A549 (cell line): ENCODE measurements around the gene ACAA1. TPM values are rescaled to one million over a fixed set of nuclear protein-coding genes. Genes with fewer than 3 reads are reported as not detected.
A peak's percentile ranks its signal among the peaks of the same experiment; 100 is the strongest.

Experiments
- ATAC-seq, 2 experiments: fragments of 200-7000 bp in 1 of 2; fragments of >200 bp in 1 of 2; cut with Nextera tagmentation in 1 of 2; cut with Tn5 transposase in 1 of 2; 3 replicates each; pipeline versions ENCODE4 v1.8.0 to v1.9.1; 2018 to 2020; ENCODE audit warnings: mild to moderate bottlenecking in 1 of 2, moderate library complexity in 1 of 2
- CTCF ChIA-PET: fragments of 300-600 bp; sonication (Branson Sonifier 250); formaldehyde crosslinking; extraction: SDS; loops from one replicate; lab custom pipeline; 2021; ENCODE audit warnings: antibody characterized with exemption, inconsistent platforms; lab: Yijun Ruan, JAX
- POLR2A ChIA-PET: fragments of 350-600 bp; formaldehyde crosslinking; extraction: SDS; loops from one replicate; lab custom pipeline; 2021; ENCODE audit warnings: antibody characterized with exemption, inconsistent platforms; lab: Yijun Ruan, JAX
- DNase-seq, 2 experiments: peaks; one replicate each; pipeline versions ENCODE4 v3.0.0 to v3.0.0-alpha.2; 2011 to 2016; ENCODE audit warnings: low read depth in 1 of 2, low spot score in 1 of 2
- FAIRE-seq: peaks from 2 replicates; lab custom pipeline; 2011; peaks lifted over from hg19 to GRCh38; lab: Jason Lieb, UNC
- H3K27ac ChIP-seq, 2 experiments: fragments of >200 bp; sonication (Bioruptor Twin); formaldehyde crosslinking; 3 replicates each; pipeline ENCODE4 v1.5.1; 2016 to 2017
- H3K4me1 ChIP-seq: fragments of >200 bp; sonication (Bioruptor Twin); formaldehyde crosslinking; 3 replicates; pipeline ENCODE4 v1.6.1; 2016
- H3K4me2 ChIP-seq: fragments of >200 bp; sonication (Bioruptor Twin); formaldehyde crosslinking; 3 replicates; pipeline ENCODE4 v1.6.1; 2016
- H3K4me3 ChIP-seq: fragments of >200 bp; sonication (Bioruptor Twin); formaldehyde crosslinking; 3 replicates; pipeline ENCODE4 v1.5.1; 2016
- H3K9me3 ChIP-seq: fragments of >200 bp; sonication (Bioruptor Twin); formaldehyde crosslinking; 3 replicates; pipeline ENCODE4 v1.6.1; 2016
- BCL3 ChIP-seq: fragments of >200 bp; sonication (Bioruptor Twin); formaldehyde crosslinking; IDR thresholded peaks from 3 replicates; pipeline ENCODE4 v1.6.1; 2016
- CBX2 ChIP-seq: fragments of 200-600 bp; sonication (generic); IDR thresholded peaks from 2 replicates; pipeline ENCODE4 v1.6.1; 2016; ENCODE audit warnings: low read depth, mild to moderate bottlenecking, borderline replicate concordance
- CHD2 ChIP-seq: fragments of 150-350 bp; IDR thresholded peaks from 2 replicates; pipeline ENCODE4 v1.6.1; 2014; ENCODE audit warnings: low read length; ENCODE audit not compliant: partially characterized antibody
- CHD4 ChIP-seq: fragments of 200-600 bp; sonication (generic); IDR thresholded peaks from 2 replicates; pipeline ENCODE4 v1.6.1; 2016; ENCODE audit warnings: antibody characterized with exemption, mild to moderate bottlenecking, borderline replicate concordance
- CTCF ChIP-seq: fragments of >200 bp; sonication (Bioruptor Twin); formaldehyde crosslinking; IDR thresholded peaks from 3 replicates; pipeline ENCODE4 v1.5.1; 2016
- EHMT2 ChIP-seq: fragments of 200-600 bp; sonication (generic); IDR thresholded peaks from 2 replicates; pipeline ENCODE4 v1.6.1; 2016; ENCODE audit warnings: antibody characterized with exemption, low read depth, mild to moderate bottlenecking, moderate library complexity
- EP300 ChIP-seq, 2 experiments: fragments of >200 bp; sonication (Bioruptor Twin); formaldehyde crosslinking; IDR thresholded peaks; 2 replicates in 1 of 2; 3 replicates in 1 of 2; pipeline ENCODE4 v1.6.1; 2016 to 2017
- FOSB ChIP-seq: fragments of 250-450 bp; sonication (Bioruptor Pico); IDR thresholded peaks from 2 replicates; pipeline ENCODE4 v1.5.0; 2020; ENCODE audit warnings: mild to moderate bottlenecking, moderate library complexity
- FOSL2 ChIP-seq, 2 experiments: fragments of 450-650 bp in 1 of 2; fragments of >200 bp in 1 of 2; sonication (Bioruptor Twin) in 1 of 2; formaldehyde crosslinking; IDR thresholded peaks; 2 replicates each; pipeline versions ENCODE4 v1.5.0 to v1.6.1; 2016 to 2020; ENCODE audit warnings: mild to moderate bottlenecking in 1 of 2, moderate library complexity in 1 of 2
- FOXS1 ChIP-seq: fragments of 250-450 bp; sonication (Bioruptor Pico); IDR thresholded peaks from 2 replicates; pipeline ENCODE4 v1.5.0; 2020; ENCODE audit warnings: mild to moderate bottlenecking, moderate library complexity
- HDAC2 ChIP-seq: fragments of 200-600 bp; sonication (generic); IDR thresholded peaks from 2 replicates; pipeline ENCODE4 v1.6.1; 2016
- HOXA7 ChIP-seq: fragments of 250-450 bp; sonication (Bioruptor Pico); IDR thresholded peaks from 2 replicates; pipeline ENCODE4 v1.5.0; 2020; ENCODE audit warnings: mild to moderate bottlenecking, moderate library complexity
- HOXB13 ChIP-seq: fragments of 250-450 bp; sonication (Bioruptor Pico); IDR thresholded peaks from 2 replicates; pipeline ENCODE4 v1.5.0; 2020; ENCODE audit warnings: low read depth, mild to moderate bottlenecking, moderate library complexity
- JUN ChIP-seq, 2 experiments: fragments of >200 bp; sonication (Bioruptor Twin); formaldehyde crosslinking; IDR thresholded peaks; 2 replicates in 1 of 2; 3 replicates in 1 of 2; pipeline ENCODE4 v1.6.1; 2016 to 2017
- KDM5A ChIP-seq: fragments of 200-600 bp; sonication (generic); IDR thresholded peaks from 2 replicates; pipeline ENCODE4 v1.6.1; 2016; ENCODE audit warnings: antibody characterized with exemption, mild to moderate bottlenecking
- MAFK ChIP-seq: fragments of 450-650 bp; IDR thresholded peaks from 2 replicates; pipeline ENCODE4 v1.6.1; 2014; ENCODE audit not compliant: partially characterized antibody
- MAX ChIP-seq: IDR thresholded peaks from 2 replicates; pipeline ENCODE4 v1.6.1; 2012
- MAZ ChIP-seq: fragments of 150-350 bp; IDR thresholded peaks from 2 replicates; pipeline ENCODE4 v1.6.1; 2014; ENCODE audit warnings: antibody characterized with exemption, low read depth, low read length, borderline replicate concordance
- NPAS2 ChIP-seq: fragments of 250-450 bp; sonication (Bioruptor Pico); IDR thresholded peaks from 2 replicates; pipeline ENCODE4 v1.8.0; 2022; ENCODE audit warnings: mild to moderate bottlenecking, moderate library complexity, borderline replicate concordance
- POLR2A ChIP-seq: IDR thresholded peaks from 2 replicates; pipeline ENCODE4 v1.6.1; 2012; ENCODE audit warnings: mild to moderate bottlenecking, low read length
- POLR2AphosphoS2 ChIP-seq: conservative IDR thresholded peaks from 2 replicates; pipeline ENCODE4 v1.6.1; 2012; ENCODE audit warnings: low read length, improper control_type of control experiment, inconsistent platforms
- REST ChIP-seq: fragments of 200-600 bp; sonication (generic); IDR thresholded peaks from 2 replicates; pipeline ENCODE4 v1.6.1; 2016; ENCODE audit warnings: antibody characterized with exemption, mild to moderate bottlenecking, moderate library complexity
- RFX5 ChIP-seq: fragments of 450-650 bp; IDR thresholded peaks from 2 replicates; pipeline ENCODE4 v1.7.1; 2014; ENCODE audit warnings: antibody characterized with exemption, mild to moderate bottlenecking, moderate library complexity
- SREBF2 ChIP-seq: fragments of 450-650 bp; IDR thresholded peaks from 2 replicates; pipeline ENCODE4 v1.6.1; 2014; ENCODE audit warnings: mild to moderate bottlenecking, moderate library complexity
- TP53 ChIP-seq: fragments of 250-450 bp; sonication (Bioruptor Pico); IDR thresholded peaks from 2 replicates; pipeline ENCODE4 v1.5.0; 2021; ENCODE audit warnings: mild to moderate bottlenecking, moderate library complexity
- USF2 ChIP-seq: fragments of 450-650 bp; IDR thresholded peaks from 2 replicates; pipeline ENCODE4 v1.6.1; 2014; ENCODE audit warnings: antibody characterized with exemption
- ZC3H11A ChIP-seq: fragments of 450-650 bp; IDR thresholded peaks from 2 replicates; pipeline ENCODE4 v1.6.1; 2014; ENCODE audit warnings: antibody characterized with exemption, mild to moderate bottlenecking
- ZFP36 ChIP-seq: fragments of 450-650 bp; IDR thresholded peaks from 2 replicates; pipeline ENCODE4 v1.6.1; 2014; ENCODE audit warnings: borderline replicate concordance; ENCODE audit not compliant: partially characterized antibody
- ZSCAN20 ChIP-seq: fragments of 250-450 bp; sonication (Bioruptor Pico); IDR thresholded peaks from 2 replicates; pipeline ENCODE4 v1.8.0; 2022; ENCODE audit warnings: mild to moderate bottlenecking, moderate library complexity
- WGBS: methylation state at CpG from one replicate; pipeline ENCODE4 v1.1.6; 2017; ENCODE audit errors: missing lambda C conversion rate; 5-methylcytosine and 5-hydroxymethylcytosine counted together
- polyA plus RNA-seq, 4 experiments: library from polyadenylated mRNA; depleted of rRNA in 3 of 4; stranded (reverse); fragments of >200 nt; fragmentation: RNase III in 1 of 4; extraction: RNeasy Plus Mini Kit Qiagen cat#74134 plus additional on column Dnase treatment in 1 of 4; gene quantifications; 2 replicates in 3 of 4; 3 replicates in 1 of 4; pipeline ENCODE4 v1.2.3, GENCODE V29; 2011 to 2017
- TF ChIP-seq, protein P1 (sequence below): IDR thresholded peaks from 2 replicates; pipeline ENCODE4 v1.6.1; 2012

Gene ACAA1
- polyA plus RNA-seq, 2 of the 4 experiments (the other 2 are of a cell fraction): 36.8 to 53.2 TPM

DNA sequence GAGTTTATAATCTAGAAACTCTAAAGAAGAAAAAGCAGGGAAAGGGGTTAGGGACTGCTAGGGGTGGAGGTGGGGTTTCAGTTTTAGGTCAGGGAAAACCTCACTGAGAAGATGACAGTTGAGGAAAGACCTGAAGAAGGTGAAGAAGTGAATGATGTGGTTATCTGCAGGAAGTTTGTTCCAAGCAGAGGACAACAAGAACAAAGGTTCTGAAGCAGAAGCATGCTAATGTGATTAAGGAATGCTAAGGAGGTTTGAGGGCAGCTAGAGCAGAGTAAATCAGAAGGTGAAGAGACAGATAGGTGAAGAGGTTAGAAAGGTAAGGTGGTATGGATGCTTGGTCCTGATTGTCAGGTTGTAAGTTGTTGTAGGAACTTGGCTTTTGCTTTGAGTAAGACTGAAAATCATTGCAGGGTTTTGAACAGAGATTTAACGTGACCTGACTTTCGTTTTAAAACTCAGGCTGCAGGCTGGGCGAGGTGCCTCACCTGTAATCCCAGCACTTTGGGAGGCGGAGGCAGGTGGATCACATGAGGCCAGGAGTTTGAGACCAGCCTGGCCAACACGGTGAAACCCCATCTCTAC, 37.0 kb upstream of the ACAA1 start:
- FAIRE-seq (no peak), DNase-seq (no peak), ATAC-seq (no peak; a peak in 1 of 6 replicates)
- WGBS: 78% methylated on average over 5 of the region's 5 CpGs
- Histone ChIP-seq H3K4me2 (peak overlapping the region; percentile 37), H3K4me1 (peaks cover 30% of the 10 kb centered on the region), H3K9me3 (no peaks in the 10 kb centered on the region), H3K4me3 (no peak overlapping the region), H3K27ac (no peak overlapping the region)
- CTCF ChIA-PET: no interaction called here
- TF ChIP-seq EHMT2 (no peak), FOXS1 (CRISPR knock-in tag) (no peak), BCL3 (no peak), MAX (no peak), ZC3H11A (no peak), CBX2 (no peak), JUN (IDR thresholded peaks at IDR 0.05) (no peak), POLR2A (no peak), POLR2AphosphoS2 (no peak), NPAS2 (CRISPR knock-in tag) (no peak), HOXA7 (CRISPR knock-in tag) (no peak), ZSCAN20 (CRISPR knock-in tag) (no peak), KDM5A (no peak), HOXB13 (CRISPR knock-in tag) (no peak), HDAC2 (no peak), REST (no peak), CTCF (no peak), EP300 (IDR thresholded peaks at IDR 0.05) (no peak), USF2 (no peak)
- POLR2A ChIA-PET: no interaction called here

DNA sequence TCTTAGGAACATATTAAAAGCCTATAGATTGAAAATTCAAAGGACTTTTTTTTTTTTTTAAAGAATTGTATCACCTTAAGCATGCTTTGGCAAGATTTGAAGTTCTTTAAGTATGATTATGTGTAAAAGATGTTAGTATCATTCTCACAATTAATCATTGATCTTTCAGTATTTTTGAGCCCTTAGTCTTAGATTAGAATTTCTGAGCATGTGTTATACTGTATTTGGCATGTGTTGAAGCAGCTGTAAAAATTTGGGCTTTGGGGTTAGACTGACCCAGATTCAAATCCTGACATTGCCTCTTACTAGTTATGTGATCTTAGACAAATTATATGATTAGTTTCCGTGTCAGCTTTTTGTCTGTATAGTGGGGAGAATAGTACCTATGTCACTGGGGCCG, 34.7 kb upstream of the ACAA1 start:
- DNase-seq: no peak
- H3K4me1 ChIP-seq: peaks cover 49% of the 10 kb centered on the region
- POLR2A ChIA-PET: no interaction called here
- H3K4me3 ChIP-seq: no peak overlapping the region
- no peak for ATAC-seq
- TF ChIP-seq EP300 (IDR thresholded peaks at IDR 0.05) (no peak), MAZ (no peak), CHD2 (no peak), SREBF2 (no peak), CHD4 (no peak), RFX5 (no peak), FOSL2 (IDR thresholded peaks at IDR 0.05) (no peak), FOSL2 (CRISPR knock-in tag; IDR thresholded peaks at IDR 0.05) (no peak), CBX2 (no peak), ZFP36 (no peak), FOSB (CRISPR knock-in tag) (no peak), MAFK (no peak), TP53 (CRISPR knock-in tag) (no peak), NPAS2 (CRISPR knock-in tag) (no peak)
- TF ChIP-seq, protein P1, sequence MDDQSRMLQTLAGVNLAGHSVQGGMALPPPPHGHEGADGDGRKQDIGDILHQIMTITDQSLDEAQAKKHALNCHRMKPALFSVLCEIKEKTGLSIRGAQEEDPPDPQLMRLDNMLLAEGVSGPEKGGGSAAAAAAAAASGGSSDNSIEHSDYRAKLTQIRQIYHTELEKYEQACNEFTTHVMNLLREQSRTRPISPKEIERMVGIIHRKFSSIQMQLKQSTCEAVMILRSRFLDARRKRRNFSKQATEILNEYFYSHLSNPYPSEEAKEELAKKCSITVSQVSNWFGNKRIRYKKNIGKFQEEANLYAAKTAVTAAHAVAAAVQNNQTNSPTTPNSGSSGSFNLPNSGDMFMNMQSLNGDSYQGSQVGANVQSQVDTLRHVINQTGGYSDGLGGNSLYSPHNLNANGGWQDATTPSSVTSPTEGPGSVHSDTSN: no peak
- H3K9me3 ChIP-seq: no peaks in the 10 kb centered on the region
- CTCF ChIA-PET: interaction anchor here (1.0 to 1.6 kb wide), 4 partner anchors 18 to 197 kb away, joined by 3 to 4 read pairs (median 3); no protein-coding TSS in a partner anchor
- no peak overlapping the region for H3K27ac ChIP-seq
- no peak for FAIRE-seq
- WGBS: 92% methylated on average over 2 of the region's 2 CpGs
- H3K4me2 ChIP-seq: no peak overlapping the region
